Suprapubic skin (tissue), 3 donors: ENCODE data around the gene MRGPRG.

Source experiments
- POLR2A ChIP-seq, 2 donors: fragments of 450-650 bp; IDR thresholded peaks; one replicate each; pipeline ENCODE4 v1.6.1; 2017; ENCODE audit warnings: antibody characterized with exemption in 2 of 2, mild to moderate bottlenecking in 2 of 2, moderate library complexity in 2 of 2
- TF ChIP-seq, protein P1 (sequence below), 2 donors: fragments of 200-600 bp in 1 of 2; fragments of 450-650 bp in 1 of 2; sonication (generic) in 1 of 2; IDR thresholded peaks; one replicate each; pipeline ENCODE4 v1.5.1; 2016 to 2019; ENCODE audit warnings: antibody characterized with exemption in 2 of 2, mild to moderate bottlenecking in 1 of 2, moderate library complexity in 1 of 2

DNA sequence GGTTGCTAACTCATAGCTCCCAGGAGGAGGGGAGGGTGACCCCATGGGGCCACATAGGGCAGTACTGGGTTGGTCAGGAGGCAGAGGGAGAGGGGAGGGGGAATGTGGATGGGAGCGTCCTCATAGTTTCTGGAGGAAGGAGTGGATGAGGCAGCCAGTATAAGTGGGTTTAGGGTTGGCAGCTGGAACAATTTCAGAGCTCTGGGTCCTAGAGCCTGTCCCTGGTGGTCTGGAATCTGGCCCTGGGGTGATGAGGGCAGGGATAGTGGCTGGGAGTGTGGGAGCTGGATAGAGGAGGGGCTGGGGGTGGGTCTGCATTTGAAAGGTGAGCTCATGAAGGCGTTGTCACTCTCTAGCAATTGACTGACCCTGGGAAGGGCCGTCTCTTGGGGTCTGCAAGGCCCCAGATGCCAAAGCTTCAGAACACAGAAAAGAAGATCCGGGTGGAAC is 5.3 kb upstream of the MRGPRG start:
- TF ChIP-seq, protein P1, sequence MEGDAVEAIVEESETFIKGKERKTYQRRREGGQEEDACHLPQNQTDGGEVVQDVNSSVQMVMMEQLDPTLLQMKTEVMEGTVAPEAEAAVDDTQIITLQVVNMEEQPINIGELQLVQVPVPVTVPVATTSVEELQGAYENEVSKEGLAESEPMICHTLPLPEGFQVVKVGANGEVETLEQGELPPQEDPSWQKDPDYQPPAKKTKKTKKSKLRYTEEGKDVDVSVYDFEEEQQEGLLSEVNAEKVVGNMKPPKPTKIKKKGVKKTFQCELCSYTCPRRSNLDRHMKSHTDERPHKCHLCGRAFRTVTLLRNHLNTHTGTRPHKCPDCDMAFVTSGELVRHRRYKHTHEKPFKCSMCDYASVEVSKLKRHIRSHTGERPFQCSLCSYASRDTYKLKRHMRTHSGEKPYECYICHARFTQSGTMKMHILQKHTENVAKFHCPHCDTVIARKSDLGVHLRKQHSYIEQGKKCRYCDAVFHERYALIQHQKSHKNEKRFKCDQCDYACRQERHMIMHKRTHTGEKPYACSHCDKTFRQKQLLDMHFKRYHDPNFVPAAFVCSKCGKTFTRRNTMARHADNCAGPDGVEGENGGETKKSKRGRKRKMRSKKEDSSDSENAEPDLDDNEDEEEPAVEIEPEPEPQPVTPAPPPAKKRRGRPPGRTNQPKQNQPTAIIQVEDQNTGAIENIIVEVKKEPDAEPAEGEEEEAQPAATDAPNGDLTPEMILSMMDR (IDR thresholded peaks at IDR 0.05), result no peak
- TF ChIP-seq POLR2A (IDR thresholded peaks at IDR 0.05), result no peak
